Neural crest cell (in vitro differentiated cells): ENCODE data around the gene VAX1. TPM values are rescaled to one million over a fixed set of nuclear protein-coding genes. Genes with fewer than 3 reads are reported as not detected.

ENCODE experiments used
- DNase-seq: peaks from one replicate; pipeline ENCODE4 v3.0.0; 2021; ENCODE audit warnings: low read depth, mixed read lengths, low spot score
- H3K27ac Mint-ChIP-seq: one replicate; pipeline ENCODE4 v1.8.0; 2021; ENCODE audit warnings: mild to moderate bottlenecking, mixed read lengths; ENCODE audit not compliant: unreplicated experiment
- H3K27me3 Mint-ChIP-seq: 2 replicates; pipeline ENCODE4 v1.8.0; 2021; ENCODE audit warnings: low read depth, mild to moderate bottlenecking, mixed read lengths
- H3K36me3 Mint-ChIP-seq: 2 replicates; pipeline ENCODE4 v1.8.0; 2021; ENCODE audit warnings: low read depth, mild to moderate bottlenecking, mixed read lengths
- H3K4me1 Mint-ChIP-seq: 2 replicates; pipeline ENCODE4 v1.8.0; 2021; ENCODE audit warnings: mixed read lengths
- H3K4me3 Mint-ChIP-seq: one replicate; pipeline ENCODE4 v1.8.0; 2021; ENCODE audit warnings: mild to moderate bottlenecking, mixed read lengths
- H3K9me3 Mint-ChIP-seq: 2 replicates; pipeline ENCODE4 v1.8.0; 2021; ENCODE audit warnings: mixed read lengths
- CTCF ChIP-seq: fragments of 200-600 bp; sonication (generic); conservative IDR thresholded peaks from 2 replicates; pipeline ENCODE4 v1.5.0; 2021; ENCODE audit warnings: antibody characterized with exemption, mild to moderate bottlenecking
- total RNA-seq: library from RNA; stranded (reverse); gene quantifications from 2 replicates; pipeline ENCODE4 v1.2.1, GENCODE V29; 2021

The VAX1 gene
- total RNA-seq, 1 donor from 2014 or later = 0.23 TPM

- peak; percentile 26 for DNase-seq
- no peak overlapping the region for H3K27ac Mint-ChIP-seq
- no peak for TF ChIP-seq CTCF
- H3K36me3 Mint-ChIP-seq = no peaks in the 10 kb centered on the region
- H3K4me1 Mint-ChIP-seq = peaks cover 26% of the 10 kb centered on the region
- peak overlapping the region; percentile 84 for H3K4me3 Mint-ChIP-seq
- peaks cover 91% of the 10 kb centered on the region for H3K27me3 Mint-ChIP-seq
- H3K9me3 Mint-ChIP-seq = no peaks in the 10 kb centered on the region
Measured at GRCh38 chr10:117138838-117139580, 939 bp upstream of the VAX1 start.

DNA sequence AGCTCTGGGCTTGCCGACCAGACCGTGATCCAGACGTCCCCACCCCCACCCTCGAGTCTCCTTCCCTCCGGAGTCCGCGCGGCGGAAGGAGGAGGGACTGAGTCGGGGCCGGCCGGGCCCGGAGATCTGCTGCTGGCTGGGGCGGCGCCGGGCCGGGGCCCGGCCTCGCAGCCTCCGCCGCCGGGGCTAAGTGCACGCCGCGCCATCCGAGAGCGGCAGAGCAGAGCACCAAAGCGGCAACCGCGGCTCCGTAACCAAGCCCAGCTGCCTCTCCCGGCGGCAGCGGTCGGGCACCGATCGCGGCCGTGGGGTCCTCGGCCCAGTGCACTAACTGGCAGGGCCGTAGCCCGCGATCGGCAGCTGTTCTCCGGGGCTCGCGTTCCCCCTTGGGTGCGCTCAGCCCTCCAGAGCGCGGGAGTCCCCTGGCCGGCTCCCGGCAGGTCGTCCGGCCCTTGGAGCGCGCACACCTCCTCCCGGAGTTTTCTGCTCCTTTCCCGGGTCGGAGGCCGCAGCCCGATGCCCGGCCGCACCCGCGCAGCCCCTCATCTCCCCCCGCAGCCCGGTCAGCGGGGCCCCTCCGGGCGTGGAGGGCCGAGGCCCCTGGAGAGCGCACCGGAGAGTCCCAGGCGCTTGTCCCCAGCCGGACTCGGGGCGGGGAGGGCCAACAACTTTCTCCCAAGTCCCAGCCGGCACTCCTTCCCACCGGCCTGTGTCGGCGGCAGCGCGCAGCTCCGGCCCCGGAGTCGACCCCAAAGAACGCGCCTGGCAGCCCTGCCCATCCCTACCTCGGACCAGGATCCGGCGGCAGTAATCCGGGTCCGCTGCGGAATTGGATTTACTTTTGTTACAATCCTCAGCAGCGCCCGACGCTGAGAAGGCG is 799 bp downstream of the VAX1 start:
- Mint-ChIP-seq H3K4me3 (peak overlapping the region; percentile 65), H3K4me1 (peaks cover 42% of the 10 kb centered on the region), H3K27ac (no peak overlapping the region), H3K36me3 (no peaks in the 10 kb centered on the region), H3K27me3 (peaks cover 91% of the 10 kb centered on the region), H3K9me3 (no peaks in the 10 kb centered on the region)
- no peak for DNase-seq
- no peak for TF ChIP-seq CTCF

- Mint-ChIP-seq H3K9me3 (no peaks in the 10 kb centered on the region), H3K4me1 (peaks cover 48% of the 10 kb centered on the region), H3K27me3 (peaks cover 91% of the 10 kb centered on the region), H3K36me3 (no peaks in the 10 kb centered on the region), H3K4me3 (peak overlapping the region; percentile 77), H3K27ac (no peak overlapping the region)
- TF ChIP-seq CTCF = no peak
- DNase-seq = no peak
Measured at GRCh38 chr10:117136391-117136975, 1.6 kb downstream of the VAX1 start.

GRCh38 chr10:117135480-117136140 is 2.5 kb downstream of the VAX1 start:
- Mint-ChIP-seq H3K27me3 (peaks cover 91% of the 10 kb centered on the region), H3K27ac (no peak overlapping the region), H3K4me1 (peaks cover 50% of the 10 kb centered on the region), H3K36me3 (no peaks in the 10 kb centered on the region), H3K9me3 (no peaks in the 10 kb centered on the region), H3K4me3 (peak overlapping the region; percentile 77)
- DNase-seq = no peak
- TF ChIP-seq CTCF = no peak

- Mint-ChIP-seq H3K4me3 (peak overlapping the region; percentile 77), H3K27me3 (peaks cover 91% of the 10 kb centered on the region), H3K9me3 (no peaks in the 10 kb centered on the region), H3K36me3 (no peaks in the 10 kb centered on the region), H3K4me1 (peaks cover 50% of the 10 kb centered on the region), H3K27ac (no peak overlapping the region)
- TF ChIP-seq CTCF = no peak
- no peak for DNase-seq
Measured at GRCh38 chr10:117135026-117135372, 3.1 kb downstream of the VAX1 start.
